Stimulated activated naive CD8-positive, alpha-beta T cell treated with anti-CD3 and anti-CD28 coated beads, Interleukin-15, amount 100 ng/mL, for 72 hours (primary cell): ENCODE results near the gene GGA1.
"Not testable (repeated sequence)": the region's sequence is repeated elsewhere in the genome, so short reads cannot be mapped to it uniquely, and the experiment has no call there.

Source experiments
- ATAC-seq: fragments of 150-1000 bp; cut with Tn5 transposase; 2 replicates; pipeline ENCODE4 v1.10.0; 2021; ENCODE audit warnings: mild to moderate bottlenecking, moderate library complexity
- DNase-seq, 2 donors: peaks; one replicate each; pipeline ENCODE4 v3.0.0; 2021 to 2022
- H3K27ac Mint-ChIP-seq, 2 donors: one replicate each; pipeline ENCODE4 v1.8.0; 2022; ENCODE audit warnings: mild to moderate bottlenecking in 2 of 2, mixed read lengths in 2 of 2, moderate library complexity in 2 of 2
- H3K27me3 Mint-ChIP-seq: one replicate; pipeline ENCODE4 v1.8.0; 2022; ENCODE audit warnings: mixed read lengths
- H3K4me1 Mint-ChIP-seq: one replicate; pipeline ENCODE4 v1.8.0; 2022; ENCODE audit warnings: mild to moderate bottlenecking, mixed read lengths
- H3K4me3 Mint-ChIP-seq, 2 donors: one replicate each; pipeline ENCODE4 v1.8.0; 2022; ENCODE audit warnings: mild to moderate bottlenecking in 2 of 2, mixed read lengths in 2 of 2, moderate library complexity in 1 of 2
- H3K9me3 Mint-ChIP-seq, 2 donors: one replicate each; pipeline ENCODE4 v1.8.0; 2022; ENCODE audit warnings: mixed read lengths in 2 of 2

The GGA1 gene

GRCh38 chr22:37568012-37568411, 40.6 kb upstream of the GGA1 start:
- H3K9me3 Mint-ChIP-seq, result no peaks in the 10 kb centered on the region
- H3K27ac Mint-ChIP-seq, result no peak overlapping the region
- H3K4me3 Mint-ChIP-seq, result no peak overlapping the region
- peaks cover 30% of the 10 kb centered on the region for H3K4me1 Mint-ChIP-seq
- ATAC-seq (no peak), DNase-seq (no peak)
- peaks cover 30% of the 10 kb centered on the region for H3K27me3 Mint-ChIP-seq

DNA sequence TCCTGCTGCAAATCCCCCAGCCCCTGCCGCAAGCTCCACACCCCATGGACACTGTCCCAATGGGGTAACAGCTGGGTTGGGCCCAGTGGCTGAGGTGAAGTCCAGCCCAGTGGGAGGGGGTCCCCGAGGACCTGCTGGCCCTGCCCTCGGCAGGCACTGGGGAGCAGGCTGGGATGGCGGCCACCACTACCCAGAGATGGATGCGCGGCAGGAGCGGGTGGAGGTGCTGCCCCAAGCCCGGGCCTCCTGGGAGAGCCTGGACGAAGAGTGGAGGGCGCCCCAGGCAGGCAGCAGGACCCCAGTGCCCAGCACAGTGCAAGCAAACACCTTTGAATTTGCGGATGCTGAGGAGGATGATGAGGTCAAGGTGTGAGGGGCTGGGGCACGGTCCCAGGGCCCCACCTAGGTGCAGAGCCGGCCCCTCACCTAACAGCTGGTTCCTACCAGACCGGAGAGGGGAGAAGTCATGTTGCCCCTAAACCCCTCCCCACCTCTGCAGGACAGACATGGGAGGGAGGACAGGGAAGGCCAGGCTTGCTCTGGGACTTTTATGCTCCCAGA, 40.1 kb upstream of the GGA1 start:
- H3K4me1 Mint-ChIP-seq, result peaks cover 25% of the 10 kb centered on the region
- peaks cover 25% of the 10 kb centered on the region for H3K27me3 Mint-ChIP-seq
- H3K4me3 Mint-ChIP-seq, result no peak overlapping the region
- DNase-seq (no peak), ATAC-seq (no peak)
- no peaks in the 10 kb centered on the region for H3K9me3 Mint-ChIP-seq
- H3K27ac Mint-ChIP-seq, result no peak overlapping the region

DNA sequence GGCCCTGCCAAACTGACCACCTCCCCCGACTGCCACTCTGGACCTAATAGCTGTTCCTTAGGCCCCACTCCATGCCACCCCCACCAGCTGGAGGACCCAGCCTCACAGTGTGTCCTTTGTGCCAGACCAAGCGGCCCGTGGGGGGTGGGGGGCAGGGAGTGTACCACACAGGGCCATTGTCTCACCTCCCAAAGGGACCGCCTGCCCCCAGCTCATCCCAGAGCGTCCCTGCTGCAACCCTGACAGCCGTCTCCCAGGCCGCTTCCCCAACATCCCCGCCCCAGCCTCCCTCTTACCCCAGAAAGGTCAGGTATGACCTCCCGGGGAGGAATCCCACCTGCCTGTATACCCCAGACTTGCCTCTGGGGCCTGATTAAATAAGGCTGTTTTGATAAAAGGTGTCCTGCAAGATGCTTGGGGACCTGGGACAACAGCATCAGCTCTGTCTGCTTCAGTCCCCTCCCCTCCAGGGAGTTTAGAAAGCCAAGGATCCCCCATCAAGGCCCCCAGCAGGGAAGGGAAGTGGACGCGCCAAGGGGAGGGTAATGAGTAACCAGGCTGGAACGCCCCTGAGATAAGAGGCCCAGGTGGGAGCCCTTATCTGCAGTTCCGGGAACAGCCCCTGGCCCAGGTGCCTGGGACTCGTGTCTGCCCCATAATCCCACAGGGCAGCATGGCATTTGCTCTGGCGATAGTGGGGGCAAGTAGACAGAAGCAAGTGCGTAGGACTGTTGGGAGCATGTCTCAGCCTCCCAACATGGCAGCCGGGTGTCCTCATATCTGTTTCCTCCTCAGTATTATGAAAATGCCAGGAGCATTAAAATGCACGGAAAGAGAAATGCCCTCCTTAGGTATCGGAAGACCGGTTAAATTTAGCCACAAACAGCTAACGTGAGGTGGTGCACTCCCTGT, 39.4 kb upstream of the GGA1 start:
- no peak overlapping the region for H3K27ac Mint-ChIP-seq
- no peaks in the 10 kb centered on the region for H3K9me3 Mint-ChIP-seq
- peaks cover 25% of the 10 kb centered on the region for H3K4me1 Mint-ChIP-seq
- no peak for ATAC-seq
- DNase-seq, result no peak
- no peak overlapping the region for H3K4me3 Mint-ChIP-seq
- peaks cover 18% of the 10 kb centered on the region for H3K27me3 Mint-ChIP-seq

DNA sequence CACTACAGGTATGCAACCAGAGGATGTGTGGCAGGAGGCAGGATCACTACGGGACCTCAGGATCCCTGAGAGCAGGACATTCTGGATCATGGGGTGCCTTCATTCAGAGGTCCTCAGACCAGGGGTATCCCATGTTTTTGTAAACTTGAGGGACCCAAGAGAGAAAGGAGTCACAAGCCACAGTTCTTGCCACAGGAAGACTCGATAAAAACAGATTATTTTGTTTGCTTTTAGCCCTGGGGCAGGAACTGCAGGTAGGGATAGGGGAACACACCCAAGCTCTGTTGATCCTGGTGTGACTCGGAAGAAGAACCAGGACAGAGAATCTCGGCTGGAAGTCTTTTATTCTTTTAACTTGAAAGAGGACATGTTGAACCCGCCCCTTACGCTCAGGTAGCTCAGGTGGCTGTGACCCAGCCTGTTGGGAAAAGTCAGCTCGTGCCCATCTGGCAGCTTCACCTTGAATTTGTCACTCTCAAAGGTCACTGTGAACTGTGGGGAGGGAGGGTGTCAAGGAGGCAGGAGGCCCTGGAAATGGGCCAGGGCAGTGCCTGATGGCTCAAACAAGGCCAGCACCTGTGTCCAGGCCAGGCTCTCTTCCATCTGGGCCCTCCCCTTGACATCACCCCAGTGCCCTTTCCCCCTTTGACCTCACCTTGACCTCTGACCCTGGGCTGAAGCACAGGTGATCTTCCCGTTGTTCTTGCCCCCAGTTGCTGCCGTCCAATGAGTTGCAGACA, 38.5 kb upstream of the GGA1 start:
- peaks cover 25% of the 10 kb centered on the region for H3K4me1 Mint-ChIP-seq
- peaks cover 9% of the 10 kb centered on the region for H3K27me3 Mint-ChIP-seq
- no peaks in the 10 kb centered on the region for H3K9me3 Mint-ChIP-seq
- DNase-seq (no peak), ATAC-seq (no peak)
- no peak overlapping the region for H3K4me3 Mint-ChIP-seq
- peak overlapping the region in 1 of 2 donors; percentile 8 for H3K27ac Mint-ChIP-seq

- DNase-seq (no peak), ATAC-seq (no peak)
- H3K4me1 Mint-ChIP-seq, result peaks cover 21% of the 10 kb centered on the region
- no peak overlapping the region for H3K4me3 Mint-ChIP-seq
- H3K27me3 Mint-ChIP-seq, result peaks cover 7% of the 10 kb centered on the region
- H3K9me3 Mint-ChIP-seq, result no peaks in the 10 kb centered on the region
- H3K27ac Mint-ChIP-seq, result peak overlapping the region in 1 of 2 donors; percentile 8
Measured at GRCh38 chr22:37570661-37570976, 38.0 kb upstream of the GGA1 start.

DNA sequence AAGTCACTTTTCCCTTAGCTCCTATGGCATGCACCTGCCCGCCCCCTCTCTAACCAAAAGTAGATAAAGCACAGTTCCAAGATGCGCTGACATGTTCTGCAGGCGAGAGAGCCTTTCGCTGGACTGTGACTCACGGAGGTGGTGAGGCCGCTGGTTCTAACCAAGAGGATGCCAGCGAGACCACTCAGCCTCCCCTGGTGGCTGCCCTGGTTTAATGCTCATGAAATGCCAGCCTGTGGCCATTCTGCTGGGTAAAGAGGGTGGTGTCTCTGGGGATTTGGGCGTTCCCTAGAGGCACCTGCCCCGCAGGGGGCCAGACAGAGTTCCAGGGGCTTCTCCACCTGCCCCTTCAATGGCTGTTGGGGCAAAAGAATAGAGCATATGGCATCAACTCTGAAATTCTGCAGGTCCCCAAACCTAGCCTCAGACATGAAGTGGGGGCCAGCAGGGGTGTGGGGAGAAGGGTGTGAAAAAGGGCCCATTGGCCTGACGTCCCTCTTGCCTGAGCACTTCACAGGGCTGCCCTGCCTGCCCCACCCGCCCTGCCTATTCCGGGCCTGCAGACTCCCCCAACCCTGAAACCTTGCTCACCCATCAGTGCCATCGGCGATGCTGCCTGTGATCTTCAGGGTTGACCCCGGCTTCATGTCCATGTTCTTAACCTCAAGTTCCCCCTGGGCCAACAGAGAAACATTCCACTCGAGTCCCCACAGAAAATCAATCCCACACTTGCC, 37.2 kb upstream of the GGA1 start:
- ATAC-seq (no peak), DNase-seq (no peak)
- H3K9me3 Mint-ChIP-seq, result no peaks in the 10 kb centered on the region
- no peak overlapping the region for H3K4me3 Mint-ChIP-seq
- H3K27ac Mint-ChIP-seq, result no peak overlapping the region
- peaks cover 13% of the 10 kb centered on the region for H3K4me1 Mint-ChIP-seq
- H3K27me3 Mint-ChIP-seq, result no peaks in the 10 kb centered on the region

DNA sequence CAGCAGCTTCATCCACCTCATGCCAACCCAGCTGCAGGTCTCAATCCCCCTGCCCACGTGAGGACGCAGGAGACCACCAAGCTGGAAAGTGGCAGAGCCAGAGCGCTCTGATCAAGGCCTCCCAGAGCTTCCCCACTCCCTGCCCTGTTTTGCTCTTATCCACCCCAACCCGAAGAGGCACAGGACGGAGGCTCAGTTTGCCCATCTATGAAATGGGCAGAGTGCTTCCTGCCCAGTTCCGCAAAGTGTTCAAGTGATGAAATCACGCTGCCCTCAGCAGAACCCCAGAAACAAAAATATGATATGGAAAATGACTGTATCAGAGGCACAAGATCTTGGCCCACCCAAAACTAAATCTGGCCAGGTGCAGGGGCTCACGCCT, 36.7 kb upstream of the GGA1 start:
- Mint-ChIP-seq H3K27me3 (no peaks in the 10 kb centered on the region), H3K9me3 (no peaks in the 10 kb centered on the region), H3K27ac (no peak overlapping the region), H3K4me1 (peaks cover 7% of the 10 kb centered on the region), H3K4me3 (no peak overlapping the region)
- ATAC-seq, result no peak
- DNase-seq, result no peak

DNA sequence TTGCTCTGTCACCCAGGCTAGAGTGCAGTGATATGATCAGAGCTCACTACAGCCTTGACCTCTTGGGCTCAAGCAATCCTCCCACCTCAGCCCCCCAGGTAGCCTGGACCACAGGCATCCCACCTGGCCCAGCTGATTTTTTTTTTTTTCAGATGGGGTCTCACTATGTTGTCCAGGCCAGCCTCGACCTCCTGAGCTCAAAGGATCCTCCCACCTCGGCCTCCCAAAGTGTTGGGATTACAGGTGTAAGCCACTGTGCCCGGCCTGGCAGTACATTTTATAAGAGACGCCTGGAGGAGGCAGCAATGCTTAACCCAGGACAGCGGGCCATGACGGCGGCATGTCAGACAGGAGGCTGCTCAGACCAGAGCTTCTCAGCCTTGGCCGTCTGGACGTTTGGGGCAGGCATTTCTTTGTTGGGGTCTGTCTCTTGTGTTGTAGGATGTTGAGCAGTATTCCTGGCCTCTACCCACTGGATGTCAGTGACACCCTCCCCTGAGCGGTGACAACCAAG, 33.1 kb upstream of the GGA1 start:
- Mint-ChIP-seq H3K9me3 (no peaks in the 10 kb centered on the region), H3K4me1 (peaks cover 10% of the 10 kb centered on the region), H3K27me3 (no peaks in the 10 kb centered on the region), H3K27ac (no peak overlapping the region), H3K4me3 (no peak overlapping the region)
- no peak for ATAC-seq
- DNase-seq, result no peak

- Mint-ChIP-seq H3K9me3 (no peaks in the 10 kb centered on the region), H3K27ac (no peak overlapping the region), H3K27me3 (peaks cover 8% of the 10 kb centered on the region), H3K4me3 (no peak overlapping the region), H3K4me1 (peaks cover 17% of the 10 kb centered on the region)
- DNase-seq (no peak), ATAC-seq (no peak)
Measured at GRCh38 chr22:37578002-37578401, 30.6 kb upstream of the GGA1 start.

DNA sequence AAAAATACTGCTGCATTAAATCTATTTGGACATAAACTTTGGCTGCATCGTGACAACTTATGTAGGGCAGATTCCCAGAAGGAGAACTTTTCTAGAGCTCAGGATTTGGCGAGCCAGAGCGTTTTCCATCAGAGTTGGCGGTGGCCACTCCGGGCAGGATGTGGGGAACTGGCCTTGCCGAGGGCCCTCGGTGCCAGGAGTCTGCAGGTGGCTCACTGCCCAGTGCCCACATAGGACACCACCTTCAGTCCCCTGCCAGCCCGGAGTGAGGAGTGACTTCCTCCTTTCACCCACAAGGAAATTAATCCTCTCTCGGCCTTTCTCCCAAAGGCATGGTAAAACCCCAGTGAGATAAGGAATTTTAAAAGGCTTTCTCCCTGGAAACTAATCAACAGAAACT, 27.1 kb upstream of the GGA1 start:
- H3K27ac Mint-ChIP-seq, result no peak overlapping the region
- H3K9me3 Mint-ChIP-seq, result no peaks in the 10 kb centered on the region
- peaks cover 8% of the 10 kb centered on the region for H3K27me3 Mint-ChIP-seq
- H3K4me3 Mint-ChIP-seq, result no peak overlapping the region
- peaks cover 17% of the 10 kb centered on the region for H3K4me1 Mint-ChIP-seq
- DNase-seq, result no peak
- no peak for ATAC-seq

GRCh38 chr22:37582526-37582925, 26.1 kb upstream of the GGA1 start:
- ATAC-seq (no peak), DNase-seq (no peak)
- Mint-ChIP-seq H3K4me3 (no peak overlapping the region), H3K4me1 (peaks cover 17% of the 10 kb centered on the region), H3K27me3 (peaks cover 8% of the 10 kb centered on the region), H3K9me3 (no peaks in the 10 kb centered on the region), H3K27ac (no peak overlapping the region)

GRCh38 chr22:37588546-37589215, 20.0 kb upstream of the GGA1 start:
- no peak overlapping the region for H3K4me3 Mint-ChIP-seq
- H3K27ac Mint-ChIP-seq, result no peak overlapping the region
- ATAC-seq (no peak), DNase-seq (no peak)
- peaks cover 7% of the 10 kb centered on the region for H3K27me3 Mint-ChIP-seq
- no peaks in the 10 kb centered on the region for H3K9me3 Mint-ChIP-seq
- H3K4me1 Mint-ChIP-seq, result peaks cover 20% of the 10 kb centered on the region

- DNase-seq (no peak), ATAC-seq (no peak)
- Mint-ChIP-seq H3K27me3 (peaks cover 7% of the 10 kb centered on the region), H3K4me3 (no peak overlapping the region), H3K27ac (no peak overlapping the region), H3K9me3 (no peaks in the 10 kb centered on the region), H3K4me1 (peaks cover 20% of the 10 kb centered on the region)
Measured at GRCh38 chr22:37589636-37590035, 19.0 kb upstream of the GGA1 start.

DNA sequence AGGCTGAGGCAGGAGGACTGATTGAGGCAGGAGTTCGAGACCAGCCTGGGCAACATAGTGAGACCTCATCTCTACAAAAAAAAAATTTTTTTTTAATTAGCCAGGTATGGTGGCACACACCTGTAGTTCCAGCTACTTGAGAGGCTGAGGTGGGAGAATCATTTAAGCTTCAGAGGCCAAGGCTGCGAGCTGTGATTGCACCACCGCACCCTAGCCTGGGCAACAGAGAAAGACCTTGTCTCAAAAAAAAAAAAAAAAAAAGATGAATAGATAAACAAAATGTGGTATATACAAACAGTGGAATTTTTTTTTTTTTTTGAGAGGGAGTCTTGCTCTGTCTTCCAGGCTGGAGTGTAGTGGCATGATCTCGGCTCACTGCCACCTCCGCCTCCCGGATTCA, 17.6 kb upstream of the GGA1 start:
- H3K4me1 Mint-ChIP-seq, result peaks cover 20% of the 10 kb centered on the region
- H3K9me3 Mint-ChIP-seq, ATAC-seq, H3K27ac Mint-ChIP-seq, H3K27me3 Mint-ChIP-seq, DNase-seq: not testable (repeated sequence)
- peak overlapping the region in 1 of 2 donors; percentile 89 for H3K4me3 Mint-ChIP-seq

GRCh38 chr22:37591823-37592404, 16.7 kb upstream of the GGA1 start:
- Mint-ChIP-seq H3K9me3 (no peaks in the 10 kb centered on the region), H3K27ac (peak overlapping the region; percentile 72 to 90), H3K27me3 (peaks cover 7% of the 10 kb centered on the region), H3K4me3 (peak overlapping the region; percentile 87 to 89), H3K4me1 (peaks cover 20% of the 10 kb centered on the region)
- no peak for ATAC-seq
- DNase-seq, result no peak
